HUES48 (cell line): Measurements from ENCODE around the gene DIAPH3.

Experiments
- H3K27ac ChIP-seq: one replicate; pipeline ENCODE4 v1.7.0; 2013; ENCODE audit warnings: low read depth, low read length, inconsistent platforms
- H3K27me3 ChIP-seq: 2 replicates; pipeline ENCODE4 v1.6.1; 2013; ENCODE audit warnings: mild to moderate bottlenecking, low read length; ENCODE audit not compliant: control insufficient read depth, insufficient read depth
- H3K36me3 ChIP-seq: 2 replicates; pipeline ENCODE4 v1.6.1; 2013; ENCODE audit warnings: low read length; ENCODE audit not compliant: control insufficient read depth, insufficient read depth
- H3K4me1 ChIP-seq: 2 replicates; pipeline ENCODE4 v1.6.1; 2013; ENCODE audit warnings: mild to moderate bottlenecking, low read length; ENCODE audit not compliant: control insufficient read depth, insufficient read depth
- H3K4me3 ChIP-seq: 2 replicates; pipeline ENCODE4 v1.5.1; 2013; ENCODE audit warnings: mild to moderate bottlenecking, low read depth, low read length
- H3K9ac ChIP-seq: 2 replicates; pipeline ENCODE4 v1.6.1; 2013; ENCODE audit warnings: mild to moderate bottlenecking, low read depth, low read length, moderate library complexity
- H3K9me3 ChIP-seq: 2 replicates; pipeline ENCODE4 v1.6.1; 2013; ENCODE audit warnings: low read length; ENCODE audit not compliant: control insufficient read depth, insufficient read depth

Gene DIAPH3

DNA sequence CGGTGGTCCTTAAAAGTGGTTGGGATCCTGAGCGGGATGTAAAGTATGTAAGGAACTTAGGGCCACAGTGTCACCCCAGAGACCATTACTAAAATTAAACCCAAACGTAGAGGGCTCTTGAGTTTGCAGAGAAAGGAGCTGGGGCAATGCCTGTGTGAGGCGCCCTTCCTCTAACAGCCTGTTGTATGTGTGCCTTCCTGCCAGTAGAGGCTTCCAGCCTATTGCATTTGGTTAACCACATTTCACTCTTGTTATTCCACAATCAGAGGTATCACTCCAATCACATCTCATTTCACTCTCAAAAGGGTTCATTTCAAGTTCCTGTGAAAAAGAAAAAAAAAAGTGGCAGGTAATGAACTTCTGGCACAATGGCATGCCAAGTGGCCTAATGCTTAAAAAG lies 29.4 kb downstream of the DIAPH3 start:
- Histone ChIP-seq H3K27me3 (no peaks in the 10 kb centered on the region), H3K27ac (no peak overlapping the region), H3K9ac (no peak overlapping the region), H3K9me3 (no peaks in the 10 kb centered on the region), H3K4me3 (no peak overlapping the region), H3K36me3 (peaks cover 10% of the 10 kb centered on the region; the same call in 1 of the 2 replicates), H3K4me1 (peaks cover 6% of the 10 kb centered on the region; the same call in 1 of the 2 replicates)

DNA sequence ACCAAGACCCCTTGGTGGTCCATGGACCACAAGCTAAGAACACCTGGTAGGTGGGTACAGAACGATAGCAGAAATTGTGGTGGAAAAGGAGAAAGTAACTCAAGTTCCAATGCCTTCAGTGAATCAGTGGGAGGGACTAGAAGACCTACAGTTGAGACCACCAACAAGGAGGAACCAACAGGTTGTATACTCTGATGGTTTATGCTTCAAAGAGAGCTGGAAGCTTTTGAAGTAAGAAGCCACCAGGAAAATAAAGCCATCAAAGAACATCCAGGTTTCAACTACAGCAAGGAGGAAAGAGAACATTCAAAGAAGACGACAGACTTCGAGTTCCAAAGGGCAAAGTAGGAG lies 42.4 kb downstream of the DIAPH3 start:
- Histone ChIP-seq H3K9me3 (no peaks in the 10 kb centered on the region), H3K9ac (no peak overlapping the region), H3K36me3 (no peaks in the 10 kb centered on the region), H3K27me3 (no peaks in the 10 kb centered on the region), H3K4me1 (no peaks in the 10 kb centered on the region), H3K27ac (no peak overlapping the region), H3K4me3 (no peak overlapping the region)

DNA sequence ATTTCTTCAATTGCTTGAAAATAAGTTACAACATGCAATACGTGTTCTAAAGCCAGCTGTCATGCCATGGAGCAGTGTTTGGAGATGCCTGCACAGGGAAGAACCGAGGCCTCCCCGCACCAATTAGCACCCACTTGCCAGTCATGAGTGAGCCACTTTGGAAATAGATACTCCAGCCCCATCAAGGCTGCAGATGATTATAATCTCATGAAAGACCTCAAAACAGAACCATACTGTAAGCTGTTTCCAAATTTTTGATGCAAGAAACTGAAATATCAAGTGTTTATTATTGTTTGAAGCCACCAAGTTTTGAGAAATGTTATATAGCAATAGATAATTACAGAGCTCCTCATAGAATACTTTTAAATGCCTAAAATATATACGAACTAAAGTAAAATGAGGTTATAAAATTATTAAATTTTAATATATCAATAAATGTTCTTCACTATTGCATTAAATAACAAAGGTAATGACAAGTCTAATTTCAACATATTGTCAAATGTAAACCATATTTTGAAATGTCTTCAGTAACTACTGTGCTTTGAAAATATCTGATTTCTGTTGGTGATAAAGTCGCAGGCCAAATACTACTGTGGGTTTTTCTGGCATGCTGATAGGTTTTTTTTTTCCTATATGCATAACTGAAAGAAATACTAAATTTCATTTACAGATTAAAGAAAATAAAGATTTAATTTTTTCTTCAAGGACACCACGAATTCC lies 43.0 kb downstream of the DIAPH3 start:
- no peaks in the 10 kb centered on the region for H3K9me3 ChIP-seq
- H3K4me3 ChIP-seq = no peak overlapping the region
- H3K27me3 ChIP-seq = no peaks in the 10 kb centered on the region
- no peaks in the 10 kb centered on the region for H3K36me3 ChIP-seq
- no peak overlapping the region for H3K9ac ChIP-seq
- H3K27ac ChIP-seq = no peak overlapping the region
- H3K4me1 ChIP-seq = no peaks in the 10 kb centered on the region

- no peaks in the 10 kb centered on the region for H3K27me3 ChIP-seq
Observed at GRCh38 chr13:60118696-60119400, 44.9 kb downstream of the DIAPH3 start.

GRCh38 chr13:60114499-60115028 lies 49.2 kb downstream of the DIAPH3 start:
- no peak overlapping the region for H3K4me3 ChIP-seq
- H3K36me3 ChIP-seq = peaks cover 24% of the 10 kb centered on the region
- no peak overlapping the region for H3K27ac ChIP-seq
- H3K9ac ChIP-seq = no peak overlapping the region
- no peaks in the 10 kb centered on the region for H3K27me3 ChIP-seq
- no peaks in the 10 kb centered on the region for H3K4me1 ChIP-seq
- no peaks in the 10 kb centered on the region for H3K9me3 ChIP-seq

More at GRCh38 chr13:60118696-60119400, 44.9 kb downstream of the DIAPH3 start:
- Histone ChIP-seq H3K27ac (no peak overlapping the region), H3K9ac (no peak overlapping the region), H3K4me1 (no peaks in the 10 kb centered on the region), H3K9me3 (no peaks in the 10 kb centered on the region), H3K4me3 (no peak overlapping the region), H3K36me3 (no peaks in the 10 kb centered on the region)

- Histone ChIP-seq H3K4me3 (no peak overlapping the region), H3K36me3 (peaks cover 39% of the 10 kb centered on the region), H3K9ac (no peak overlapping the region), H3K27ac (no peak overlapping the region), H3K27me3 (no peaks in the 10 kb centered on the region), H3K9me3 (no peaks in the 10 kb centered on the region), H3K4me1 (no peaks in the 10 kb centered on the region)
Observed at GRCh38 chr13:60112771-60113170, 51.0 kb downstream of the DIAPH3 start.

DNA sequence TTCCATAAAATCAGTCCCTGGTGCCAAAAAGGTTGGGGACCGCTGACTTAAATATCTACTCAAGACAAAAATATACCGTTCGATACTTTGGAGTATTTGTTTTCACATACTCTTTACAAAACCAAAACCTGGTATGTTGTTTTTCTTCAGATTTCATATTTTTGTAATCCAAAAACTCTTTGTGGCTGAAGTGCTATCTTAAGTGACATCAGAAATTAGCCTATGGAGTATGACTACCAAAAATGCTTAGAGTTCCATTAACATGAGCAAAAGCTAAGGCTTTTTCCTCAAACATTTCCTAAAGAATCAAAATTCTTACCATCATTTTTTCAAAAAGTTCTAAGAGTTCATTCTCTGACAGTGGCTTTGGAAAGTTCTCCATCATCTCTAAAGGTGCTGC lies 52.0 kb downstream of the DIAPH3 start:
- Histone ChIP-seq H3K27me3 (no peaks in the 10 kb centered on the region), H3K4me3 (no peak overlapping the region), H3K9ac (no peak overlapping the region), H3K36me3 (peaks cover 44% of the 10 kb centered on the region), H3K27ac (no peak overlapping the region), H3K4me1 (no peaks in the 10 kb centered on the region), H3K9me3 (no peaks in the 10 kb centered on the region)

GRCh38 chr13:60109285-60109684 lies 54.4 kb downstream of the DIAPH3 start:
- Histone ChIP-seq H3K4me1 (no peaks in the 10 kb centered on the region), H3K4me3 (no peak overlapping the region), H3K36me3 (peaks cover 44% of the 10 kb centered on the region), H3K9me3 (no peaks in the 10 kb centered on the region), H3K27me3 (no peaks in the 10 kb centered on the region), H3K27ac (no peak overlapping the region), H3K9ac (no peak overlapping the region)

GRCh38 chr13:60108589-60108988 lies 55.1 kb downstream of the DIAPH3 start:
- no peak overlapping the region for H3K27ac ChIP-seq
- peaks cover 44% of the 10 kb centered on the region for H3K36me3 ChIP-seq

GRCh38 chr13:60099631-60100420 lies 63.9 kb downstream of the DIAPH3 start:
- Histone ChIP-seq H3K9ac (no peak overlapping the region), H3K9me3 (no peaks in the 10 kb centered on the region), H3K4me3 (no peak overlapping the region)

More at GRCh38 chr13:60108589-60108988, 55.1 kb downstream of the DIAPH3 start:
- no peaks in the 10 kb centered on the region for H3K4me1 ChIP-seq
- no peaks in the 10 kb centered on the region for H3K9me3 ChIP-seq
- no peak overlapping the region for H3K9ac ChIP-seq
- H3K27me3 ChIP-seq = no peaks in the 10 kb centered on the region
- H3K4me3 ChIP-seq = no peak overlapping the region

More at GRCh38 chr13:60099631-60100420, 63.9 kb downstream of the DIAPH3 start:
- Histone ChIP-seq H3K27ac (no peak overlapping the region), H3K27me3 (no peaks in the 10 kb centered on the region), H3K36me3 (no peaks in the 10 kb centered on the region), H3K4me1 (peaks cover 5% of the 10 kb centered on the region)
